ENCODE data around the gene CMSS1. TPM values are rescaled to one million over a fixed set of nuclear protein-coding genes. Genes with fewer than 3 reads are reported as not detected.

The CMSS1 gene
- total and polyA plus RNA-seq, 2 of the 13 experiments (the other 11 are each of a cell fraction or from before 2014, with no cell fraction given), result 6.4 to 48.7 TPM

DNA sequence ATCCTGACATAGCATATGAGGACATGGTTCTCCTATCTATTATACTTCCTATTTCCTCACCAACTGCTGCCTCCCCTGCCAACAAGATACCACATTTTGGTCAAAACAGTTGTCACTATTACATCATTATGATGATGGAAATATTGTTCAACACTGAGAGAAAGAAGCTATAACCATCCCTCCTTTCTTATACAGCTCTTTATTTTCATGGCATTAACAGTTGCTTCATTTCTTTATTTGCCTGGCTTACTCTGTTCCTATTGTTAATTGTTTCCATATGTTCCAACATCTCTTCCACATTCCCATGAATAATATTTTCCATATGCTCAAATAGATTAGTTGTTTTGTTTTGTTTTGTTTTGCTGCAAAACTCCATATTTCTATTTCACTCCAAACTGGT is 337.5 kb downstream of the CMSS1 start (continued):
- no peak for TF ChIP-seq SNAPC2 (CRISPR knock-in tag; IDR thresholded peaks at IDR 0.05)
- TF ChIP-seq, protein P1, sequence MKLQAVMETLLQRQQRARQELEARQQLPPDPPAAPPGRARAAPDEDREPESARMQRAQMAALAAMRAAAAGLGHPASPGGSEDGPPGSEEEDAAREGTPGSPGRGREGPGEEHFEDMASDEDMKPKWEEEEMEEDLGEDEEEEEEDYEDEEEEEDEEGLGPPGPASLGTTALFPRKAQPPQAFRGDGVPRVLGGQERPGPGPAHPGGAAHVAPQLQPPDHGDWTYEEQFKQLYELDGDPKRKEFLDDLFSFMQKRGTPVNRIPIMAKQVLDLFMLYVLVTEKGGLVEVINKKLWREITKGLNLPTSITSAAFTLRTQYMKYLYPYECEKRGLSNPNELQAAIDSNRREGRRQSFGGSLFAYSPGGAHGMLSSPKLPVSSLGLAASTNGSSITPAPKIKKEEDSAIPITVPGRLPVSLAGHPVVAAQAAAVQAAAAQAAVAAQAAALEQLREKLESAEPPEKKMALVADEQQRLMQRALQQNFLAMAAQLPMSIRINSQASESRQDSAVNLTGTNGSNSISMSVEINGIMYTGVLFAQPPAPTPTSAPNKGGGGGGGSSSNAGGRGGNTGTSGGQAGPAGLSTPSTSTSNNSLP (IDR thresholded peaks at IDR 0.05; ENCODE audit: low read depth, low read length), result no peak
- TF ChIP-seq, protein P2, sequence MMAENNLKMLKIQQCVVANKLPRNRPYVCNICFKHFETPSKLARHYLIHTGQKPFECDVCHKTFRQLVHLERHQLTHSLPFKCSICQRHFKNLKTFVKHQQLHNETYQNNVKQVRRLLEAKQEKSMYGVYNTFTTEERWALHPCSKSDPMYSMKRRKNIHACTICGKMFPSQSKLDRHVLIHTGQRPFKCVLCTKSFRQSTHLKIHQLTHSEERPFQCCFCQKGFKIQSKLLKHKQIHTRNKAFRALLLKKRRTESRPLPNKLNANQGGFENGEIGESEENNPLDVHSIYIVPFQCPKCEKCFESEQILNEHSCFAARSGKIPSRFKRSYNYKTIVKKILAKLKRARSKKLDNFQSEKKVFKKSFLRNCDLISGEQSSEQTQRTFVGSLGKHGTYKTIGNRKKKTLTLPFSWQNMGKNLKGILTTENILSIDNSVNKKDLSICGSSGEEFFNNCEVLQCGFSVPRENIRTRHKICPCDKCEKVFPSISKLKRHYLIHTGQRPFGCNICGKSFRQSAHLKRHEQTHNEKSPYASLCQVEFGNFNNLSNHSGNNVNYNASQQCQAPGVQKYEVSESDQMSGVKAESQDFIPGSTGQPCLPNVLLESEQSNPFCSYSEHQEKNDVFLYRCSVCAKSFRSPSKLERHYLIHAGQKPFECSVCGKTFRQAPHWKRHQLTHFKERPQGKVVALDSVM (CRISPR knock-in tag; IDR thresholded peaks at IDR 0.05), result no peak
- TF ChIP-seq STAG1 (CRISPR knock-in tag; IDR thresholded peaks at IDR 0.05), result no peak
- TF ChIP-seq ZNF792 (CRISPR knock-in tag; IDR thresholded peaks at IDR 0.05), result no peak
- TF ChIP-seq TBL1XR1 (IDR thresholded peaks at IDR 0.05; ENCODE audit: borderline replicate concordance, low read length, partially characterized antibody), result no peak
- no peak for TF ChIP-seq ZFP36 (IDR thresholded peaks at IDR 0.05; ENCODE audit: borderline replicate concordance, low read depth, low read length, partially characterized antibody)
- no peak for TF ChIP-seq ZNF724P (CRISPR knock-in tag; IDR thresholded peaks at IDR 0.05; ENCODE audit: borderline replicate concordance)

DNA sequence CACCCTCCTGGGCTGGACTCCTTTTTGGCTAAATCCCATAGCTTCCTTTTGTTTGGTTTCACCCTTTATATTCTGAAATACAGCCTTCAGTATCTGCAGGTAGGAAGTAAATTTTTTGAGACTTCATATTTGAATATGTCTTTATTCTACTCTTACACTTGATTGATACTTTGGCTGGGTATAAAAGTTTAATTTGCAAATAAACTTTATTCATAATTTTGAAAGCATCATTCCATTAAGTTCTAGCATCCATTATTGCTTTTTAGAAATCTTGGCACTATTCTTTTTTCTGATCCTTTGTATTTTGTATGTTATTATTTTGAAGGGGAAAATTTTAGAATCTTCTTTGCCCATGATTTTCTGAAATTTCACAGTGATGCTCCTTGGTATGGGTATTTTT is 337.9 kb downstream of the CMSS1 start:
- in situ Hi-C loops (cut with HindIII; ENCODE audit: extremely low pct_ligation_motif_present, low pct_unique_long_range_greater_than_20kb), result no loop called here
- Histone ChIP-seq H3K4me2 (ENCODE audit: low read depth, low read length) (no peak overlapping the region), H4K20me1 (ENCODE audit: insufficient read depth, low read length) (no peaks in the 10 kb centered on the region), H3K9ac (ENCODE audit: insufficient read depth, low read depth, low read length) (no peak overlapping the region), H3K36me3 (replicated peaks in 1 of 2; ENCODE audit: control insufficient read depth in 1 of 2, insufficient read depth in 2 of 2, low read length in 2 of 2) (no peaks in the 10 kb centered on the region; a peak in 5 of 5 replicates), H3K4me1 (ENCODE audit: insufficient read depth, low read length) (no peaks in the 10 kb centered on the region), H3K4me3 (replicated peaks in 1 of 3; ENCODE audit: insufficient read depth in 1 of 3, low read depth in 2 of 3, low read length in 3 of 3) (no peak overlapping the region), H3K79me2 (ENCODE audit: insufficient read depth, low read length) (no peaks in the 10 kb centered on the region), H3K27me3 (ENCODE audit: control insufficient read depth in 1 of 2, insufficient read depth in 2 of 2, low read length in 2 of 2) (no peaks in the 10 kb centered on the region), H2AFZ (ENCODE audit: low read length) (no peak overlapping the region), H3K9me3 (ENCODE audit: low read length) (peaks cover 12% of the 10 kb centered on the region), H3K27ac (ENCODE audit: extremely low read length, insufficient read depth, low read length) (no peak overlapping the region)
- no TSS peak for BruUV-seq (replicated peaks)
- TF ChIP-seq ZFP1 (CRISPR knock-in tag; IDR thresholded peaks at IDR 0.05), result peak; percentile 98; the same call in 1 of the 2 replicates
- TF ChIP-seq, protein P3, sequence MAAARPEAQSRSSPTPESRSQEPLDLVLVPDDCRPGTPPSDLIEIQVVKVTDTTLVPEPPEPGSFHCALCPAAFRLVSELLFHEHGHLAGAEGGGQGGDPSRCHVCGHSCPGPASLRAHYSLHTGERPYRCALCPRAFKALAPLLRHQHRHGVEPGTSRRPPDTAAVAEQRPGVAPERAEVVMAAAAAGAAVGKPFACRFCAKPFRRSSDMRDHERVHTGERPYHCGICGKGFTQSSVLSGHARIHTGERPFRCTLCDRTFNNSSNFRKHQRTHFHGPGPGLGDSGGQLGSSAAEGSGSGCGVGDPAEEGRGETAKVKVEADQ (CRISPR knock-in tag; IDR thresholded peaks at IDR 0.05; ENCODE audit: borderline replicate concordance), result no peak
- DNase-seq (ENCODE audit: low spot score), result no peak
- ATAC-seq, result no peak
- ChIA-PET POLR2A (no interaction called here), CTCF (ENCODE audit: low intra/inter-chr PET ratio, low total read pairs) (no interaction called here)
- intact Hi-C loops (cut with micrococcal nuclease; ENCODE audit: unreplicated experiment), result no loop called here
- no peak for FAIRE-seq

All from HepG2 (cell line).